Kidney (tissue), 14 donors: ENCODE data around the gene EDN1. TPM values are rescaled to one million over a fixed set of nuclear protein-coding genes. Genes with fewer than 3 reads are reported as not detected.

Source experiments
- DNase-seq, 5 donors: peaks; one replicate each; pipeline ENCODE4 v3.0.0-alpha.2; 2013 to 2020
- FAIRE-seq: peaks from 2 replicates; lab custom pipeline; 2012; peaks lifted over from hg19 to GRCh38; lab: Jason Lieb, UNC
- H3K27ac ChIP-seq, 2 donors: one replicate each; pipeline ENCODE4 v1.7.0; 2013; ENCODE audit warnings: low read depth in 2 of 2, low read length in 2 of 2, inconsistent platforms in 1 of 2
- H3K27me3 ChIP-seq: one replicate; pipeline ENCODE4 v1.7.1; 2013; ENCODE audit warnings: low read length, inconsistent platforms; ENCODE audit not compliant: control insufficient read depth, insufficient read depth
- H3K36me3 ChIP-seq, 3 donors: one replicate each; pipeline versions ENCODE4 v1.7.0 to v1.7.1; 2013; ENCODE audit warnings: low read length in 3 of 3, control low read depth in 1 of 3, inconsistent platforms in 1 of 3; ENCODE audit not compliant: insufficient read depth in 3 of 3, control insufficient read depth in 2 of 3
- H3K4me1 ChIP-seq, 3 donors: one replicate each; pipeline versions ENCODE4 v1.7.0 to v1.7.1; 2013; ENCODE audit warnings: low read length in 3 of 3, inconsistent platforms in 1 of 3, low read depth in 1 of 3; ENCODE audit not compliant: control insufficient read depth in 2 of 3, insufficient read depth in 2 of 3
- H3K4me3 ChIP-seq, 3 donors: one replicate each; pipeline versions ENCODE4 v1.7.0 to v1.8.1; 2013; ENCODE audit warnings: low read length in 3 of 3, control low read depth in 1 of 3, inconsistent platforms in 1 of 3
- H3K9ac ChIP-seq, 3 donors: one replicate each; pipeline versions ENCODE4 v1.7.0 to v1.7.1; 2013; ENCODE audit warnings: low read length in 3 of 3, control low read depth in 1 of 3, inconsistent platforms in 1 of 3
- H3K9me3 ChIP-seq, 3 donors: one replicate each; pipeline versions ENCODE4 v1.7.0 to v1.7.1; 2013; ENCODE audit warnings: low read length in 3 of 3, control low read depth in 1 of 3, inconsistent platforms in 1 of 3; ENCODE audit not compliant: control insufficient read depth in 2 of 3, insufficient read depth in 1 of 3
- intact Hi-C: fragments of 100-400 bp; cut with DNase I; formaldehyde crosslinking; loops from one replicate; pipeline ENCODE4 v1.11.1; 2022
- polyA plus RNA-seq: library from polyadenylated mRNA; stranded (reverse); fragments of 350-450 nt; fragmentation: Illumina TruSeq; extraction: RNeasy Lipid Tissue Mini Kit (QIAGEN cat#74804); gene quantifications from one replicate; pipeline ENCODE4 v1.2.3, GENCODE V29; 2014; ENCODE audit warnings: low read depth, low replicate concordance; ENCODE audit not compliant: insufficient read depth
- total RNA-seq: library from RNA; stranded (reverse); fragmentation: NEBNext Ultra II Directional; extraction: Animal tissue kit (Norgen Biotek cat#: 25700); gene quantifications from one replicate; pipeline ENCODE4 v1.2.1, GENCODE V29; 2021
- TF ChIP-seq, protein P1 (sequence below): IDR thresholded peaks from 3 replicates; pipeline ENCODE4 v1.5.1; 2012; ENCODE audit warnings: mild to moderate bottlenecking, moderate library complexity, borderline replicate concordance; ENCODE audit not compliant: insufficient read depth; ENCODE audit errors: extremely low read depth
- donor health status: control.
- donor health status: control.
- donor health status: control.
- donor health status: control.
- donor health status: control.
- donor health status: DM: yes; HTN: yes; CAD: no.
- donor health status: Normal renal cell carcinoma (clear cell type).

EDN1 gene
- total and polyA plus RNA-seq, 2 donors from 2014 or later, result 3.4 to 16.6 TPM

DNA sequence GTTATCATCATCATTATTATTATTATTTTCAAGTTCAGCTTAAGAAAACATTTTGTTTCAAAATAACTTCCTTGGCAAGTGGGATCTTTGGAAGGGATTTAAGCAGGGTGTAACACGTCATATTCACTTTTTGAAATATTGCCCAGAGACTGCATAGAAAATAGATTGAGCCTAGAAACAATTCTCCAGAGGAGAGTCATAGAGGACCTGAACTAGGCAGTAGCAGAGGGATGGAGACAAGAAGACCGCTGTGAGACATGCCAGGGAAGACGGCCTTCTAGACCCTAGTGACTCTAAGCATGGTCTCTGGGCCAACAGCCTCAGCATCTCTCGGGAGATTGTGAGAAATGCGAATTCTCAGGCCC, 55.5 kb downstream of the EDN1 start:
- no peak overlapping the region for H3K9ac ChIP-seq
- TF ChIP-seq, protein P1, sequence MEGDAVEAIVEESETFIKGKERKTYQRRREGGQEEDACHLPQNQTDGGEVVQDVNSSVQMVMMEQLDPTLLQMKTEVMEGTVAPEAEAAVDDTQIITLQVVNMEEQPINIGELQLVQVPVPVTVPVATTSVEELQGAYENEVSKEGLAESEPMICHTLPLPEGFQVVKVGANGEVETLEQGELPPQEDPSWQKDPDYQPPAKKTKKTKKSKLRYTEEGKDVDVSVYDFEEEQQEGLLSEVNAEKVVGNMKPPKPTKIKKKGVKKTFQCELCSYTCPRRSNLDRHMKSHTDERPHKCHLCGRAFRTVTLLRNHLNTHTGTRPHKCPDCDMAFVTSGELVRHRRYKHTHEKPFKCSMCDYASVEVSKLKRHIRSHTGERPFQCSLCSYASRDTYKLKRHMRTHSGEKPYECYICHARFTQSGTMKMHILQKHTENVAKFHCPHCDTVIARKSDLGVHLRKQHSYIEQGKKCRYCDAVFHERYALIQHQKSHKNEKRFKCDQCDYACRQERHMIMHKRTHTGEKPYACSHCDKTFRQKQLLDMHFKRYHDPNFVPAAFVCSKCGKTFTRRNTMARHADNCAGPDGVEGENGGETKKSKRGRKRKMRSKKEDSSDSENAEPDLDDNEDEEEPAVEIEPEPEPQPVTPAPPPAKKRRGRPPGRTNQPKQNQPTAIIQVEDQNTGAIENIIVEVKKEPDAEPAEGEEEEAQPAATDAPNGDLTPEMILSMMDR, result no peak
- no peaks in the 10 kb centered on the region for H3K27me3 ChIP-seq
- H3K9me3 ChIP-seq, result no peaks in the 10 kb centered on the region
- peaks cover 0 to 34% (median 16%) of the 10 kb centered on the region in 3 donors for H3K4me1 ChIP-seq
- no peak overlapping the region for H3K4me3 ChIP-seq
- intact Hi-C loops, result no loop called here
- FAIRE-seq (no peak), DNase-seq (no peak)
- H3K36me3 ChIP-seq, result no peaks in the 10 kb centered on the region
- no peak overlapping the region for H3K27ac ChIP-seq
